HS-5 (cell line): ENCODE measurements around the gene FMN1.

Experiments
- DNase-seq: peaks from one replicate; pipeline ENCODE4 v3.0.0-alpha.2; 2012; ENCODE audit warnings: low read depth

Gene FMN1

DNA sequence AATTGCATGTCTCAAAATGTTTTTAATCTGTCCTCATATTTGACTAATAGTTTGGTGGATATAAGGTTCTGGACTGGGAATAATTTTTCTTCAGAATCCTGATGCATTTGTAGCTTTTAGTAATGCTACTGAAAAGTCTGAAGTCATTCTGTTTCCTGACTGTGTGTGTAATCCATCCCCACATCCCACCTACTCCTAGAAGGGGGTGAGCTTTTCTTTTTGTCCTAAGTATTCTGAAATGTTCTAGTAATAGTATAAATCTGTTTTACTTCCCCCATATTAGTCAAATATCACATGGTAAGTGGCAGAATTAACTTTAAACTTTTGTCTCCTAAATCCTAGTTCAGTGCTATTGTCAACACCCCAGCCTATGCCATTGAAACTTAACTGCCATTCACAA is 313.9 kb downstream of the FMN1 start:
- no peak for DNase-seq

- DNase-seq, result no peak
Observed at GRCh38 chr15:32879980-32880379, 314.5 kb downstream of the FMN1 start.

DNA sequence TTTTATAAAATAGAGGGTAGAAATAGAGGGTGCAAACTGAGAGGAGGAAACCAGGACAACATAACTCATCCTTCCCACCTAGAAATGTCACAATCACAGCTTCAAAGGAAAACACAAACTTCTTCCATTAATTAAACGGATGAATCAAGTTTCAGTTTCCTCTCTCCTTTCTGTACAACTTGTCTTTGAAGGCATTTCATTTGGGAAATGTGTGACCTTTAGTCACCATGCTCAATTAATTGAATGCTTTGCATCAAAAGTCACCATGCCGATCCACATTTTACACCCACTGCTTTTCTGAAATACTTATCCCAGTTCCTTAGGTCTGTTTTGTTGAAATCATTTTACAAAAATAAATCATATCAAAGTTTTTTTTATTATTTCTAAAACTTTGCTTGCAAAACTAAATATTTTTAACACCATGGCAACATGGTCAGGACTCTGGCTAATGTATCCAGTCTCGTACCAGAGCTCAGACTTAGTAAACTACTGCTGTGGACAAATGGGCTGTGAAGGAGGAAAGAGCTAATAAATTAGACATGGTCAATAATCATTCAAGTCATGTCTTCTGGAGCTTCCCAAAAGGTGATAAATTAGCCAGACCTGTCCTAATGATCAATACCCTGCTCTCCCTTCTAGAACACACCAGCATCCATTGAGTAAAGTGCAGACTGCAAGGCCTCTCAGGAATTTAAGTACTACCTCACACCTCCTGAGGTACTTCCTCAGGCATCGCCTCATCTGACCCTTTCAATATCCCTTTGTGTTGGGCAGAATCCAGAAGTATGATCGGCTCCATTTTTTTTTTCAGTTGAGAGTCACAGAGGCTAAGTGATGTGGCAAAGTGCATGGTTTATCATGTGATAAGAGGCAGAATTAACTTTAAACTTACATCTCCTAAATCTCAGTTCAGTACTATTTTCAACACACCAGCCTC is 315.4 kb downstream of the FMN1 start:
- no peak for DNase-seq

DNA sequence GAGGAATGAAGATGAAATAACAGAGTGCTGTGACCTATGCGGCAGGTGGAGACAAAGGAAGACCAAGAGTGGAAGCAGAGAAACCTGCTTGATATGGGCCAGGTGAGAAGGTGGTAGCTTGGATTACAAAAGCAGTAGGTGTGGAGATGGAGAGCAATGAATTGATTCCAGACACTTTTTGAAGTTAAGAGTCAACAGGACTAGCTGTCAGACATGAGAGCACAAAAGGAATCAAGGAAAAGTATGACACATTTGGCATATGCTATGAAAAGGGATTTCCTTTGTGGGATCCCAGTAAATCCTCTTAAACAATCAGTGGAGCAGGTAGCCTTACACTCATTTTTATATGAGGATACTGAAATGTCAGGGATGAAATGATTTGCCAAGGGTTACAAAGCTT is 316.2 kb downstream of the FMN1 start:
- DNase-seq, result no peak

GRCh38 chr15:32877252-32878019 is 317.1 kb downstream of the FMN1 start:
- DNase-seq, result no peak

GRCh38 chr15:32873284-32874114 is 321.0 kb downstream of the FMN1 start:
- DNase-seq, result no peak

GRCh38 chr15:32872621-32873283 is 321.8 kb downstream of the FMN1 start:
- no peak for DNase-seq

DNA sequence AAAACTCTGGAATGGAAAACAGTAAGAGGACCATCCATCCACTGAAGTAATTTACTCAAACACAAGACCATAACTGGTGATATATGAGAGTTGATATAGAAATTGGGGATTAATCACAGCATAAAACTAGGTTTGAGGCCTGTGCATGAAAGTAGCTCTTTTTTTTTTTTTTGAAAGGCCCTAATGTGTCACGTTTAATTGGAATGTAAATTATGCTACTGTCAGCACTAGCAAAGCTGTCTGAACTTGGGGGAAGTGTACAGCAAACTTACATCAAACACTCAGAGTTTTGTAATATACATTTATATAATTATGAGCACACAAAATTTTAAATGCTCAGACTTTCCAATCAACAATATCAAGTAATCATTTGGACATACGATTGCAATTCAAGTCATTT is 322.6 kb downstream of the FMN1 start:
- DNase-seq, result no peak

GRCh38 chr15:32870240-32871033 is 324.1 kb downstream of the FMN1 start:
- DNase-seq, result peak; percentile 97

- no peak for DNase-seq
Observed at GRCh38 chr15:32869776-32870175, 324.7 kb downstream of the FMN1 start.

DNA sequence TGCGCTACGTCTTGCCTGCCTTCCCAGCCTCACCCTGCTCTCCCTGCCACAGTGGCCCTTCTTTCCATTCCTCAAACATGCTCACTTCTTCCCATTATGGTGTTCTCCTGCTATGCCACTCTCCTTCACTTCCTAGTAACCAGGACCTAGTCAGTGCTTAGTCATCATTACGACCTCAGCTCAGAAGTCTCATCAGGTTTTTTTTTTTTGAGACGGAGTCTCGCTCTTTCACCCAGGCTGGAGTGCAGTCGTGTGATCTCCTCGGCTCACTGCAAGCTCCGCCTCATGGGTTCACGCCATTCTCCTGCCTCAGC is 327.2 kb downstream of the FMN1 start:
- no peak for DNase-seq

- DNase-seq, result no peak
Observed at GRCh38 chr15:32866454-32867312, 327.8 kb downstream of the FMN1 start.

- no peak for DNase-seq
Observed at GRCh38 chr15:32864841-32865240, 329.7 kb downstream of the FMN1 start.

DNA sequence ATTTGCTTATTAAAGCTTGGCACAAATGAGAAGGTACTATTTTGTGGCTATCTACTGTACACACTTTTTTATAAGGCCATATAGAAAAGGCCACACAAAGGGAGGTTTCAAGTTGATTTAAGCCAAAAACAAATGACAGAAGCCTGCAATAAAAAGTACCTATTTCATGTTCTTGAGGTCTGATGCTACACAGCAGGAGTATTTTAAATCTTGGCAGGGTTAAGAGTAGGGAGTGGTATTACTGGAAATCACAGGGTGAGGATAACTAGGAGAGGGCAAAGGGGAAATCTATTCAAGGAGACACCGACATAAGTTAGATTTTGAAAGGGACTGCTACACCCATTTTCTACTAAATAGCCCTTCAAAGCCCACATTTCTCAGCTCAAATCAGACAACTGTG is 330.5 kb downstream of the FMN1 start:
- DNase-seq, result no peak

- DNase-seq, result no peak
Observed at GRCh38 chr15:32861761-32862160, 332.8 kb downstream of the FMN1 start.

DNA sequence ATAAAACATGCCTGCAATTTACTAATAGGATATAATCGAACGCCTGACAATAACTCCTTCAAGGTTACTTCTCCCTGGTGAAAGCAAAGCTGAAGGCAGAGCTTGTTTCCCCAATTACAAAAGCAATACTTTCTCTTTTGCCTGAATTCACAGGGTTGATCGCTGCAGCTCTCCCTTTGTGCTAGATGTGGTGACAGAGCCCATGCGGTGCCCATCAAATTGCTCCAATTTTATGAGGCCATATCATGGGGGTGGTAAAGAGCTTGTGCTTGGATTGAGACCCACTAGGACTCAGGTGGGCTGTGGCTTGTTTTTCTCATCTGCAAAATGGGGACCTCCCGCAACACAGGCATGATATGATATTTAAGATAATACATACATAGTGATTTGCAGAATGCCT is 333.3 kb downstream of the FMN1 start:
- no peak for DNase-seq

DNA sequence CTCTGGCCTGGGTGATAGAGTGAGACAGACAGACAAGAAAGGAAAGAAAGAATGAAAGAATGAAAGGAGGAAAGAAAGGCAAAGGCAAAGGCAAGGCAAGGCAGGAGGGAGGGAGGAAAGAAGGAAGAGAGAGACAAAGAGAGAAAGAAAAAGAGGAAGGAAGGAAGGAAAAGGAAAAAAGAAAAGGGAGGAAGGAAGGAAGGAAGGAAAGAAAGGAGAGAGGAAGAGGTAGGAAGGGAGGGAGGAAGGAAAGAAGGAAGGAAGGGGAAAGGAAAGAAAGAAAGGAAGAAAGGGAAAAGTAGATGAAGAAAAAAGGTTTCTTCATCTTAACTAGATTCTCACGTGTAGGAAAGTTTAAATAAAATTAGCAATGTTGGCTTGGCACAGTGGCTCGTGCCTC is 334.5 kb downstream of the FMN1 start:
- DNase-seq, result no peak

DNA sequence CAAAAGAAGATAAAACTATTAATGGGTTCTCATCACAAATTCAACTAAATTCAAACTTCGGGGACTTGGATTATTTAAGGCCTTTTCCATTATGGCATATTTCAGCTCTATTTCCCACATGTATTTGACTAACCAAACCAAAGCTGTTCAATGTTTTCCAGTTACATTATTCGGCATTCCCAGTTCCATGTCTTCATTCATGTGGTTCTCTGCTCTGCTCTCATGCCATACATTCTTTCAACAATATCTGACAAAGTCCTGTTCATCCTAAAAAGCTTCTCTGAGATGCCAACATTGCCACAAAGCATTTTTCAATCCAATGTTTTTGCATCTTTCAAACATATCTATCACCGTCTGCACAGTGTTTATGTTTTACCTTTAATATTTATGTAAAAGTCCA is 335.3 kb downstream of the FMN1 start:
- no peak for DNase-seq

- no peak for DNase-seq
Observed at GRCh38 chr15:32857732-32858131, 336.8 kb downstream of the FMN1 start.

GRCh38 chr15:32856753-32857152 is 337.8 kb downstream of the FMN1 start:
- DNase-seq, result no peak
